Ovary (tissue), 3 donors: Measurements from ENCODE around the gene INSIG2.

ENCODE experiments used
- EP300 ChIP-seq: sonication (generic); formaldehyde crosslinking; IDR thresholded peaks from one replicate; pipeline ENCODE4 v1.6.1; 2017; ENCODE audit warnings: antibody characterized with exemption
- POLR2A ChIP-seq: fragments of 450-650 bp; IDR thresholded peaks from one replicate; pipeline ENCODE4 v1.6.1; 2017; ENCODE audit warnings: antibody characterized with exemption, mild to moderate bottlenecking, moderate library complexity
- TF ChIP-seq, protein P1 (sequence below), 3 donors: fragments of 450-650 bp in 2 of 3; fragments of 200-600 bp in 1 of 3; IDR thresholded peaks; one replicate each; pipeline versions ENCODE4 v1.5.1 to v1.8.0; 2016 to 2022; ENCODE audit warnings: antibody characterized with exemption in 3 of 3, mild to moderate bottlenecking in 1 of 3
- donor health status: DM: no; HTN: no; CAD: no.

DNA sequence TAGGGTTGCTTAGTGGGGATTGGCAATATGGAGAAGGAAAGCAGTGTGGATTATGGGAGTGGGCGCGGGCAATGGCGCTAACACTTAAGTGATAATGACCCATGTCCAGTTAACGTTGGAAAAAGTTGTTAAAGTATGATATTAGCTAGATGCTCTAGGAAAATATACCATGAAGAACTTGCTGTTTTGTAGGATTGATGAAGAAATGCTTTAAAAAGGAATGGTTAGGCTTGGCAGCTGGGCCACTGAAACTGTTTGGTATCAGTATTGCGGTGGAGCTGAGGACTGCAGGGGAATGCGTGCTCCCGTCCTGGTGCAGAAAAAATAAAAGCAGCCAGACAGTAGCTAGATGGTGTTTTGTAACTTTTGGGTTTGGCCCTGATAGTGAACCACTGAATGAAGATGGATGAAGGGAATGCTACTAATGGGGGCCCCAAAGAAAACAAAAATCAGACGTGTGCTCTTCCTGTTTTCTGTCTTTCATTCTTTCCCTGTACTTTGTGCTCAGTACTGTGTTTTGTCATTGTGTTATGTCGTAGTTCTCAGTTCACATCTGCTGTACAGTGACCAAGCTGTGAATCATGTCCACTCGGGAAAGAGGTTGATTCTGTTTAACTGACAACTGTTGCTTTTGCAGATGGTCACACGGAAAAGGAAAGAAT lies 999 bp downstream of the INSIG2 start:
- TF ChIP-seq POLR2A (no peak), EP300 (no peak)
- TF ChIP-seq, protein P1, sequence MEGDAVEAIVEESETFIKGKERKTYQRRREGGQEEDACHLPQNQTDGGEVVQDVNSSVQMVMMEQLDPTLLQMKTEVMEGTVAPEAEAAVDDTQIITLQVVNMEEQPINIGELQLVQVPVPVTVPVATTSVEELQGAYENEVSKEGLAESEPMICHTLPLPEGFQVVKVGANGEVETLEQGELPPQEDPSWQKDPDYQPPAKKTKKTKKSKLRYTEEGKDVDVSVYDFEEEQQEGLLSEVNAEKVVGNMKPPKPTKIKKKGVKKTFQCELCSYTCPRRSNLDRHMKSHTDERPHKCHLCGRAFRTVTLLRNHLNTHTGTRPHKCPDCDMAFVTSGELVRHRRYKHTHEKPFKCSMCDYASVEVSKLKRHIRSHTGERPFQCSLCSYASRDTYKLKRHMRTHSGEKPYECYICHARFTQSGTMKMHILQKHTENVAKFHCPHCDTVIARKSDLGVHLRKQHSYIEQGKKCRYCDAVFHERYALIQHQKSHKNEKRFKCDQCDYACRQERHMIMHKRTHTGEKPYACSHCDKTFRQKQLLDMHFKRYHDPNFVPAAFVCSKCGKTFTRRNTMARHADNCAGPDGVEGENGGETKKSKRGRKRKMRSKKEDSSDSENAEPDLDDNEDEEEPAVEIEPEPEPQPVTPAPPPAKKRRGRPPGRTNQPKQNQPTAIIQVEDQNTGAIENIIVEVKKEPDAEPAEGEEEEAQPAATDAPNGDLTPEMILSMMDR (IDR thresholded peaks at IDR 0.05), result no peak
